OCI-M1 (cell line): Measurements from ENCODE around the gene RUBCN.
A peak's percentile ranks its signal among the peaks of the same experiment; 100 is the strongest.
"Not testable (repeated sequence)": the region's sequence is repeated elsewhere in the genome, so short reads cannot be mapped to it uniquely, and the experiment has no call there.

ENCODE experiments used
- DNase-seq: peaks from one replicate; lab custom pipeline; 2025; lab: John Stamatoyannopoulos, UW

Gene RUBCN

GRCh38 chr3:197685546-197685945 lies 51.2 kb downstream of the RUBCN start:
- DNase-seq = no peak

- no peak for DNase-seq
Measured at GRCh38 chr3:197683191-197683590, 53.5 kb downstream of the RUBCN start.

GRCh38 chr3:197682713-197683112 lies 54.0 kb downstream of the RUBCN start:
- no peak for DNase-seq

GRCh38 chr3:197680955-197681521 lies 55.7 kb downstream of the RUBCN start:
- peak; percentile 93 for DNase-seq

GRCh38 chr3:197675951-197676350 lies 60.8 kb downstream of the RUBCN start:
- no peak for DNase-seq

GRCh38 chr3:197675563-197675860 lies 61.2 kb downstream of the RUBCN start:
- DNase-seq = no peak

- no peak for DNase-seq
Measured at GRCh38 chr3:197674741-197675562, 61.8 kb downstream of the RUBCN start.

- DNase-seq = no peak
Measured at GRCh38 chr3:197673170-197673569, 63.5 kb downstream of the RUBCN start.

GRCh38 chr3:197670361-197670760 lies 66.3 kb downstream of the RUBCN start:
- DNase-seq = no peak

GRCh38 chr3:197667968-197668367 lies 68.7 kb downstream of the RUBCN start:
- no peak for DNase-seq

GRCh38 chr3:197667293-197667692 lies 69.4 kb downstream of the RUBCN start:
- not testable (repeated sequence) for DNase-seq

- not testable (repeated sequence) for DNase-seq
Measured at GRCh38 chr3:197666221-197666842, 70.4 kb downstream of the RUBCN start.

- not testable (repeated sequence) for DNase-seq
Measured at GRCh38 chr3:197665549-197665948, 71.2 kb downstream of the RUBCN start.

GRCh38 chr3:197665142-197665491 lies 71.6 kb downstream of the RUBCN start:
- DNase-seq = not testable (repeated sequence)

GRCh38 chr3:197664414-197665141 lies 72.1 kb downstream of the RUBCN start:
- DNase-seq = not testable (repeated sequence)

GRCh38 chr3:197663367-197664140 lies 73.2 kb downstream of the RUBCN start:
- DNase-seq = not testable (repeated sequence)

- not testable (repeated sequence) for DNase-seq
Measured at GRCh38 chr3:197662352-197662751, 74.4 kb downstream of the RUBCN start.

GRCh38 chr3:197661874-197662273 lies 74.8 kb downstream of the RUBCN start:
- DNase-seq = not testable (repeated sequence)

GRCh38 chr3:197661234-197661834 lies 75.4 kb downstream of the RUBCN start:
- DNase-seq = not testable (repeated sequence)

- not testable (repeated sequence) for DNase-seq
Measured at GRCh38 chr3:197659701-197660100, 77.0 kb downstream of the RUBCN start.

GRCh38 chr3:197659144-197659543 lies 77.6 kb downstream of the RUBCN start:
- DNase-seq = not testable (repeated sequence)
